ENCODE data around the gene PRKCQ. TPM values are rescaled to one million over a fixed set of nuclear protein-coding genes. Genes with fewer than 3 reads are reported as not detected.

Gene PRKCQ
- total and polyA plus RNA-seq, 2 of the 4 experiments (the other 2 are of a cell fraction) = under 0.01 to 0.03 TPM

GRCh38 chr10:6404127-6405072 lies 175.7 kb downstream of the PRKCQ start:
- Histone ChIP-seq H3K27me3 (ENCODE audit: control insufficient read depth, insufficient read depth, low read length) (no peaks in the 10 kb centered on the region; the same call in 1 of the 2 replicates), H2BK20ac (ENCODE audit: low read depth, low read length) (no peak overlapping the region), H3K9me3 (ENCODE audit: control insufficient read depth, insufficient read depth, low read length) (no peaks in the 10 kb centered on the region), H3K14ac (replicated peaks; ENCODE audit: low read depth, low read length) (no peak overlapping the region), H2BK15ac (ENCODE audit: low read depth, low read length) (no peak overlapping the region), H2BK120ac (ENCODE audit: low read depth, low read length) (no peak overlapping the region), H3K4ac (ENCODE audit: low read depth, low read length) (no peak overlapping the region), H4K20me1 (ENCODE audit: insufficient read depth, low read length) (no peaks in the 10 kb centered on the region), H2AFZ (replicated peaks; ENCODE audit: low read length, poor library complexity) (no peak overlapping the region), H3K36me3 (ENCODE audit: control insufficient read depth, insufficient read depth, low read length) (no peaks in the 10 kb centered on the region), H2AK9ac (replicated peaks; ENCODE audit: low read depth, low read length, poor library complexity) (no peak overlapping the region), H3K4me1 (ENCODE audit: control insufficient read depth, insufficient read depth, low read length) (peaks cover 13% of the 10 kb centered on the region), H3K9me1 (ENCODE audit: insufficient read depth, low read length) (peaks cover 12% of the 10 kb centered on the region), H3K23ac (ENCODE audit: low read depth, low read length) (no peak overlapping the region), H2AK5ac (ENCODE audit: low read depth, low read length) (no peak overlapping the region), H3K27ac (ENCODE audit: insufficient read depth, low read length) (no peak overlapping the region), H4K5ac (ENCODE audit: low read depth, low read length) (no peak overlapping the region), H2BK5ac (ENCODE audit: low read depth, low read length, poor library complexity, severe bottlenecking) (no peak overlapping the region), H3K18ac (ENCODE audit: low read depth, low read length) (no peak overlapping the region), H3K4me3 (ENCODE audit: insufficient read depth, low read depth, low read length) (no peak overlapping the region), H3K4me2 (ENCODE audit: low read depth, low read length) (no peak overlapping the region), H4K8ac (ENCODE audit: low read depth in 2 of 2, low read length in 2 of 2) (no peak overlapping the region), H3K56ac (ENCODE audit: extremely low read depth, insufficient read depth, low read length) (no peak overlapping the region), H3K79me1 (ENCODE audit: low read depth in 1 of 2, low read length in 2 of 2) (peaks cover 4 to 11% of the 10 kb centered on the region in 2 experiments), H4K91ac (ENCODE audit: insufficient read depth, low read depth, low read length) (no peak overlapping the region), H3K9ac (ENCODE audit: low read depth, low read length) (no peak overlapping the region)
- no peak for ATAC-seq (ENCODE audit: low read depth)
- in situ Hi-C loops (cut with MboI; ENCODE audit: low sequenced_read_pairs) (loop anchor here (5.0 kb wide), 1 partner anchor 292 kb away; no protein-coding TSS in a partner anchor), dilution Hi-C loops (cut with HindIII; ENCODE audit: low sequenced_read_pairs, unreplicated experiment) (no loop called here), intact Hi-C loops (cut with micrococcal nuclease) (no loop called here)
- CTCF ChIA-PET = interaction anchor here (1.7 kb wide), 1 partner anchor 291 kb away, joined by 3 read pairs; no protein-coding TSS in a partner anchor
- TF ChIP-seq CHD1 (IDR thresholded peaks at IDR 0.05; ENCODE audit: low read depth, low read length) (no peak), MAZ (IDR thresholded peaks at IDR 0.05; ENCODE audit: borderline replicate concordance, low read depth, low read length) (no peak), CEBPB (IDR thresholded peaks at IDR 0.05; ENCODE audit: low read depth, low read length) (no peak), ELK1 (IDR thresholded peaks at IDR 0.05; ENCODE audit: borderline replicate concordance, low read depth, low read length) (no peak), MAFK (IDR thresholded peaks at IDR 0.05; ENCODE audit: low read depth, low read length) (no peak), SMC3 (IDR thresholded peaks at IDR 0.05; ENCODE audit: low read depth, low read length) (no peak), BHLHE40 (IDR thresholded peaks at IDR 0.05; ENCODE audit: low read depth, low read length) (no peak), POLR2A (IDR thresholded peaks at IDR 0.05; ENCODE audit: low read depth, low read length) (no peak), RAD21 (IDR thresholded peaks at IDR 0.05; ENCODE audit: low read length) (no peak), NFE2L2 (IDR thresholded peaks at IDR 0.05; ENCODE audit: low read depth, low read length) (no peak)
- TF ChIP-seq, protein P1, sequence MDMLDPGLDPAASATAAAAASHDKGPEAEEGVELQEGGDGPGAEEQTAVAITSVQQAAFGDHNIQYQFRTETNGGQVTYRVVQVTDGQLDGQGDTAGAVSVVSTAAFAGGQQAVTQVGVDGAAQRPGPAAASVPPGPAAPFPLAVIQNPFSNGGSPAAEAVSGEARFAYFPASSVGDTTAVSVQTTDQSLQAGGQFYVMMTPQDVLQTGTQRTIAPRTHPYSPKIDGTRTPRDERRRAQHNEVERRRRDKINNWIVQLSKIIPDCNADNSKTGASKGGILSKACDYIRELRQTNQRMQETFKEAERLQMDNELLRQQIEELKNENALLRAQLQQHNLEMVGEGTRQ (IDR thresholded peaks at IDR 0.05; ENCODE audit: low read depth, low read length) = no peak
- TF ChIP-seq, protein P2, sequence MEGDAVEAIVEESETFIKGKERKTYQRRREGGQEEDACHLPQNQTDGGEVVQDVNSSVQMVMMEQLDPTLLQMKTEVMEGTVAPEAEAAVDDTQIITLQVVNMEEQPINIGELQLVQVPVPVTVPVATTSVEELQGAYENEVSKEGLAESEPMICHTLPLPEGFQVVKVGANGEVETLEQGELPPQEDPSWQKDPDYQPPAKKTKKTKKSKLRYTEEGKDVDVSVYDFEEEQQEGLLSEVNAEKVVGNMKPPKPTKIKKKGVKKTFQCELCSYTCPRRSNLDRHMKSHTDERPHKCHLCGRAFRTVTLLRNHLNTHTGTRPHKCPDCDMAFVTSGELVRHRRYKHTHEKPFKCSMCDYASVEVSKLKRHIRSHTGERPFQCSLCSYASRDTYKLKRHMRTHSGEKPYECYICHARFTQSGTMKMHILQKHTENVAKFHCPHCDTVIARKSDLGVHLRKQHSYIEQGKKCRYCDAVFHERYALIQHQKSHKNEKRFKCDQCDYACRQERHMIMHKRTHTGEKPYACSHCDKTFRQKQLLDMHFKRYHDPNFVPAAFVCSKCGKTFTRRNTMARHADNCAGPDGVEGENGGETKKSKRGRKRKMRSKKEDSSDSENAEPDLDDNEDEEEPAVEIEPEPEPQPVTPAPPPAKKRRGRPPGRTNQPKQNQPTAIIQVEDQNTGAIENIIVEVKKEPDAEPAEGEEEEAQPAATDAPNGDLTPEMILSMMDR (conservative IDR thresholded peaks at IDR 0.05; ENCODE audit: low read depth, low read length) = no peak
- POLR2A ChIA-PET (ENCODE audit: unreplicated experiment) = no interaction called here
- 67% methylated on average over 1 of the region's 1 CpG; no CpG with 5 or more reads in 1 of the 2 experiments for WGBS, 2 experiments (ENCODE audit: extremely low coverage in 2 of 2, insufficient read length in 1 of 2)
- no peak for DNase-seq
- no TSS peak for BruUV-seq (replicated peaks)
